B cell (primary cell): ENCODE data around the gene BAAT. TPM values are rescaled to one million over a fixed set of nuclear protein-coding genes. Genes with fewer than 3 reads are reported as not detected.

Experiments used
- ATAC-seq: fragments of 200-7000 bp; cut with Tn5 transposase; one replicate; pipeline ENCODE4 v1.10.0; 2021; ENCODE audit warnings: low read depth, mild to moderate bottlenecking, moderate number of reproducible peaks, moderate library complexity
- CTCF ChIA-PET: fragments of 350-600 bp; sonication (Branson Sonifier 250); formaldehyde crosslinking; loops from one replicate; lab custom pipeline; 2021; ENCODE audit warnings: antibody characterized with exemption, inconsistent platforms; lab: Charles Lee
- POLR2A ChIA-PET: fragments of 350-600 bp; sonication (Branson Sonifier 250); formaldehyde crosslinking; loops from one replicate; lab custom pipeline; 2021; ENCODE audit warnings: antibody characterized with exemption; lab: Charles Lee
- DNase-seq: peaks from one replicate; pipeline ENCODE4 v3.0.0; 2013
- H2AFZ ChIP-seq: 2 replicates; pipeline ENCODE4 v1.6.1; 2012; ENCODE audit warnings: mild to moderate bottlenecking, low read depth, low read length; ENCODE audit not compliant: insufficient read depth, poor library complexity, severe bottlenecking
- H3K27ac ChIP-seq, 2 donors: 1 replicate in 1 of 2; 2 replicates in 1 of 2; pipeline ENCODE4 v1.5.1; 2012 to 2013; ENCODE audit warnings: low read length in 2 of 2, mild to moderate bottlenecking in 2 of 2, moderate library complexity in 1 of 2
- H3K27me3 ChIP-seq, 4 experiments: fragments of 200-600 bp in 1 of 4; sonication (generic) in 1 of 4; replicated peaks in 1 of 4; 1 replicate in 2 of 4; 2 replicates in 2 of 4; pipeline versions ENCODE4 v1.6.1 to v1.7.0; 2013 to 2016; ENCODE audit warnings: low read length in 3 of 4, mild to moderate bottlenecking in 2 of 4, mixed read lengths in 1 of 4, moderate library complexity in 1 of 4; ENCODE audit not compliant: insufficient read depth in 4 of 4, control insufficient read depth in 3 of 4; ENCODE audit errors: control extremely low read depth in 1 of 4
- H3K36me3 ChIP-seq, 2 experiments: replicated peaks in 1 of 2; 1 replicate in 1 of 2; 2 replicates in 1 of 2; pipeline versions ENCODE4 v1.6.1 to v1.7.1; 2013; ENCODE audit warnings: low read length in 1 of 2; ENCODE audit not compliant: insufficient read depth in 2 of 2, control insufficient read depth in 1 of 2; ENCODE audit errors: control extremely low read depth in 1 of 2, extremely low read depth in 1 of 2
- H3K4me1 ChIP-seq, 2 donors: fragments of 200-600 bp in 1 of 2; sonication (generic) in 1 of 2; 1 replicate in 1 of 2; 2 replicates in 1 of 2; pipeline versions ENCODE4 v1.5.1 to v1.6.1; 2013 to 2017; ENCODE audit warnings: low read length in 2 of 2; ENCODE audit not compliant: control insufficient read depth in 2 of 2, insufficient read depth in 2 of 2
- H3K4me2 ChIP-seq: replicated peaks from 2 replicates; pipeline ENCODE3; 2012; ENCODE audit warnings: mild to moderate bottlenecking, low read depth, low read length; ENCODE audit not compliant: poor library complexity, severe bottlenecking
- H3K4me3 ChIP-seq, 5 experiments: fragments of 200-600 bp in 1 of 5; sonication (generic) in 1 of 5; 1 replicate in 3 of 5; 2 replicates in 2 of 5; pipeline versions ENCODE4 v1.5.1 to v1.7.0; 2011 to 2016; ENCODE audit warnings: low read length in 4 of 5, mild to moderate bottlenecking in 4 of 5, low read depth in 2 of 5, control low read depth in 1 of 5, moderate library complexity in 1 of 5; ENCODE audit not compliant: insufficient read depth in 1 of 5; ENCODE audit errors: control extremely low read depth in 1 of 5, extremely low read depth in 1 of 5
- H3K79me2 ChIP-seq: fragments of 200-600 bp; sonication (generic); one replicate; pipeline ENCODE4 v1.6.0; 2016; ENCODE audit warnings: low read length; ENCODE audit not compliant: control insufficient read depth, insufficient read depth
- H3K9ac ChIP-seq: fragments of 200-600 bp; sonication (generic); 2 replicates; pipeline ENCODE4 v1.6.1; 2017; ENCODE audit warnings: mild to moderate bottlenecking, low read length, moderate library complexity
- H3K9me3 ChIP-seq, 3 donors: one replicate each; pipeline versions ENCODE4 v1.6.1 to v1.7.1; 2013; ENCODE audit warnings: low read length in 2 of 3; ENCODE audit not compliant: control insufficient read depth in 2 of 3, insufficient read depth in 1 of 3; ENCODE audit errors: control extremely low read depth in 1 of 3
- H4K20me1 ChIP-seq: 2 replicates; pipeline ENCODE4 v1.6.0; 2012; ENCODE audit warnings: mild to moderate bottlenecking, low read length; ENCODE audit not compliant: insufficient read depth, control insufficient read depth, poor library complexity, severe bottlenecking
- H3K27ac Mint-ChIP-seq: one replicate; pipeline ENCODE4 v1.8.0; 2021; ENCODE audit warnings: mixed read lengths
- H3K27me3 Mint-ChIP-seq: one replicate; pipeline ENCODE4 v1.8.0; 2021; ENCODE audit warnings: mixed read lengths
- H3K4me1 Mint-ChIP-seq: one replicate; pipeline ENCODE4 v1.8.0; 2021; ENCODE audit warnings: mixed read lengths
- H3K4me3 Mint-ChIP-seq: one replicate; pipeline ENCODE4 v1.8.0; 2021; ENCODE audit warnings: mixed read lengths
- H3K9me3 Mint-ChIP-seq: one replicate; pipeline ENCODE4 v1.8.0; 2022; ENCODE audit warnings: mixed read lengths; ENCODE audit not compliant: insufficient read depth
- EZH2 ChIP-seq: IDR thresholded peaks from 2 replicates; pipeline ENCODE4 v1.6.1; 2012; ENCODE audit warnings: borderline replicate concordance, low read depth, mild to moderate bottlenecking, moderate library complexity, low read length; ENCODE audit not compliant: insufficient read depth, poor library complexity, severe bottlenecking
- WGBS: methylation state at CpG from one replicate; pipeline ENCODE4 v1.1.5; 2013; ENCODE audit warnings: missing lambda C conversion rate; ENCODE audit not compliant: insufficient coverage; 5-methylcytosine and 5-hydroxymethylcytosine counted together
- intact Hi-C: fragments of 100-400 bp; cut with micrococcal nuclease; formaldehyde crosslinking; loops from one replicate; pipeline ENCODE4 v1.10.0; 2022
- polyA plus RNA-seq: library from polyadenylated mRNA; depleted of rRNA; stranded (reverse); fragments of >200 nt; gene quantifications from 2 replicates; pipeline ENCODE4 v1.2.3, GENCODE V29; 2012
- total RNA-seq, 2 donors: library from RNA; stranded (reverse); fragments of 120-200 nt in 1 of 2; gene quantifications; 1 replicate in 1 of 2; 2 replicates in 1 of 2; pipeline versions ENCODE4 v1.2.3 to v1.2.4, GENCODE V29; 2013 to 2022
- TF ChIP-seq, protein P1 (sequence below): fragments of 200-600 bp; IDR thresholded peaks from one replicate; pipeline ENCODE4 v1.8.0; 2022; ENCODE audit warnings: antibody characterized with exemption, mild to moderate bottlenecking

BAAT gene
- total and polyA plus RNA-seq, 2 donors (not counting 1 experiment from before 2014, with no cell fraction given), result 0.07 TPM; not detected in 1

DNA sequence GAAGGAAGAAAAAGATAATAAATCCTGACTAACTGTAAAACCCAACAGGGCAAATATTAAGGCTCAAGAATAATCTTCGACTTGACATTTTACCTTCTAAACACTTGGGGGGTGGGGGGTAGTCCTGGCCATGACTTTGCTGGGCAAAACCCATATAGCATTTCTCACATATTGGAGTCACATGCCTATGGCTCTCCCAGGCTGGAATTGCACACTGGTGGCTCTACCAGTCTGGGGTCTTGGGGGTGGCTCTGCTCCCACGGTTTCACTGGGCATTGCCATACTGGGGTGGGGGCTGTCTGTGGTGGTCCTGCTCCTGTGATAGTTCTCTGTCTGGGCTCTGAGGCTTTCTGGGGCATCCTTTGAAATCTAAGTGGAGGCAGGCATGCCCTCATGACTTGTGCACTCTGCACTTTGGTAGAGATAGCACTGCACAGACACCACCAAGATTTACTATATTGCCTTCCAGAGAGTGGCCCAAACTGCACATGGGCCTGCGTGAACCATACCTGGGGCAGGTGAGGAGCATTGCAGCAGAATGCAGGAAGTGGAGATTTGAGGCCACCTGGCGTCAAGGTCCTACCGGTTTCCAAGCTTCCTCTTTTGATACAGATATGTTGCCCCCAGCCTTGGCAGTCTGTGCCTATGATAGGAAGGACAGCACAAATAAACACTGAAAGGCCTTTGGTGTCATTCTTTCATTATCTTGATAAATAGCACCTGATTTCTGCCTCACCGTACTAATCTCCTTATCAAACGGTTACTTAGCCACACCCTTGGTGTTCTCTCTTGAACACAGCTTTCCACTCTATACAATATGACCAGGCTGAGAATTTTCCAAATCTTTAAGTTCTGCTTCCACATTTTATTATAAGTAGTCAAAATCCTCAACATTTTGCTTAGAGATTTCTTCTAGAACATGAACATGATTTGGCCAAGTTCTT, 29.8 kb downstream of the BAAT start:
- Histone ChIP-seq H2AFZ (no peak overlapping the region), H3K4me1 (no peaks in the 10 kb centered on the region), H3K27ac (no peak overlapping the region), H3K79me2 (no peaks in the 10 kb centered on the region), H4K20me1 (no peaks in the 10 kb centered on the region), H3K9ac (no peak overlapping the region), H3K36me3 (no peaks in the 10 kb centered on the region), H3K27me3 (peaks cover 0 to 4% (median 0%) of the 10 kb centered on the region in 4 experiments), H3K4me3 (no peak overlapping the region), H3K9me3 (peaks cover 0 to 2% (median 0%) of the 10 kb centered on the region in 3 donors), H3K4me2 (no peak overlapping the region)
- Mint-ChIP-seq H3K9me3 (no peaks in the 10 kb centered on the region), H3K27ac (no peak overlapping the region), H3K4me1 (no peaks in the 10 kb centered on the region), H3K4me3 (no peak overlapping the region), H3K27me3 (peaks cover 7% of the 10 kb centered on the region)
- DNase-seq (no peak), ATAC-seq (no peak)
- WGBS, result 56% methylated on average over 5 of the region's 7 CpGs
- TF ChIP-seq, protein P1, sequence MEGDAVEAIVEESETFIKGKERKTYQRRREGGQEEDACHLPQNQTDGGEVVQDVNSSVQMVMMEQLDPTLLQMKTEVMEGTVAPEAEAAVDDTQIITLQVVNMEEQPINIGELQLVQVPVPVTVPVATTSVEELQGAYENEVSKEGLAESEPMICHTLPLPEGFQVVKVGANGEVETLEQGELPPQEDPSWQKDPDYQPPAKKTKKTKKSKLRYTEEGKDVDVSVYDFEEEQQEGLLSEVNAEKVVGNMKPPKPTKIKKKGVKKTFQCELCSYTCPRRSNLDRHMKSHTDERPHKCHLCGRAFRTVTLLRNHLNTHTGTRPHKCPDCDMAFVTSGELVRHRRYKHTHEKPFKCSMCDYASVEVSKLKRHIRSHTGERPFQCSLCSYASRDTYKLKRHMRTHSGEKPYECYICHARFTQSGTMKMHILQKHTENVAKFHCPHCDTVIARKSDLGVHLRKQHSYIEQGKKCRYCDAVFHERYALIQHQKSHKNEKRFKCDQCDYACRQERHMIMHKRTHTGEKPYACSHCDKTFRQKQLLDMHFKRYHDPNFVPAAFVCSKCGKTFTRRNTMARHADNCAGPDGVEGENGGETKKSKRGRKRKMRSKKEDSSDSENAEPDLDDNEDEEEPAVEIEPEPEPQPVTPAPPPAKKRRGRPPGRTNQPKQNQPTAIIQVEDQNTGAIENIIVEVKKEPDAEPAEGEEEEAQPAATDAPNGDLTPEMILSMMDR, result no peak
- TF ChIP-seq EZH2, result no peak
- intact Hi-C loops, result no loop called here
- ChIA-PET CTCF (no interaction called here), POLR2A (no interaction called here)

DNA sequence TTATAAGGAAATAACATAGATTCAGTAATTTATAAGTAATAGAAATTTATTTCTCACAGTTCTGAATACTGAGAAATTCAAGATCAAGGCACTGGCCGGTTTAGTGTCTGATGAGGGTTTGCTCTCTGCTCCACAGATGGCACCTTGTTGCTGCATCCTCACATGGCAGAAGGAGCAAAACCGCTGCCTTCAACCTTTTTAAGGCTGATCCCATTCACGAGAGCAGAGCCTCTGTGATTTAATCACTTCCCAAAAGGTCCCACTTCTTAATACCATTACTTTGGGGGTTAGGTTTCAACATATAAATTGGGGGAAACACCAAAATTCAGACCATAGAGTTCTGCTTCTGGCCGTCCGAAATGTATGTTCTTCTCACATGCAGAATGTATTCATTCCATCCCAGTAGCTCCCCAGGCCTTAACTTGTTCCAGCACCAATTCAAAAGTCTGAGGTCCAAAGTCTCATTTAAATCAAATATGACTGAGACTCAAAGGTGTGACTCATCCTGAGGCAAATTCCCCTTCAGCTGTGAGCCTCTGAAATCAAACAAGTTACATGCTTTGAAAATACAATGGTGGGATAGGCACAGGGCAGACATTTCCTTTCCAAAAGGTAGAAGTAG, 30.6 kb downstream of the BAAT start:
- no peak overlapping the region for H2AFZ ChIP-seq
- no peak overlapping the region for H3K9ac ChIP-seq
- peaks cover under 1% of the 10 kb centered on the region for H3K9me3 Mint-ChIP-seq
- H3K27me3 Mint-ChIP-seq, result peaks cover 9% of the 10 kb centered on the region
- ChIA-PET POLR2A (no interaction called here), CTCF (no interaction called here)
- DNase-seq, result no peak
- no peak overlapping the region for H3K27ac Mint-ChIP-seq
- no peak overlapping the region for H3K4me2 ChIP-seq
- peaks cover 0 to 2% (median 0%) of the 10 kb centered on the region in 3 donors for H3K9me3 ChIP-seq
- no peaks in the 10 kb centered on the region for H3K79me2 ChIP-seq
- peaks cover 0 to 4% (median 0%) of the 10 kb centered on the region in 4 experiments for H3K27me3 ChIP-seq
- H3K4me1 ChIP-seq, result no peaks in the 10 kb centered on the region
- no peak overlapping the region for H3K4me3 Mint-ChIP-seq
- H3K27ac ChIP-seq, result no peak overlapping the region
- no peaks in the 10 kb centered on the region for H3K4me1 Mint-ChIP-seq
- no peaks in the 10 kb centered on the region for H4K20me1 ChIP-seq
- no peaks in the 10 kb centered on the region for H3K36me3 ChIP-seq
- H3K4me3 ChIP-seq, result no peak overlapping the region
- intact Hi-C loops, result no loop called here
- ATAC-seq, result no peak
- TF ChIP-seq EZH2, result no peak
- TF ChIP-seq, protein P1, result no peak
- 100% methylated on average over 3 of the region's 5 CpGs for WGBS
